ENCODE data around the gene SORT1. TPM values are rescaled to one million over a fixed set of nuclear protein-coding genes. Genes with fewer than 3 reads are reported as not detected.
"Not testable (repeated sequence)": the region's sequence is repeated elsewhere in the genome, so short reads cannot be mapped to it uniquely, and the experiment has no call there.

Gene SORT1
- total RNA-seq, 2 donors from 2014 or later, result 44.9 to 46.2 TPM

GRCh38 chr1:109377698-109378097 is 20.0 kb downstream of the SORT1 start:
- DNase-seq, result no peak
- TF ChIP-seq, protein P1, sequence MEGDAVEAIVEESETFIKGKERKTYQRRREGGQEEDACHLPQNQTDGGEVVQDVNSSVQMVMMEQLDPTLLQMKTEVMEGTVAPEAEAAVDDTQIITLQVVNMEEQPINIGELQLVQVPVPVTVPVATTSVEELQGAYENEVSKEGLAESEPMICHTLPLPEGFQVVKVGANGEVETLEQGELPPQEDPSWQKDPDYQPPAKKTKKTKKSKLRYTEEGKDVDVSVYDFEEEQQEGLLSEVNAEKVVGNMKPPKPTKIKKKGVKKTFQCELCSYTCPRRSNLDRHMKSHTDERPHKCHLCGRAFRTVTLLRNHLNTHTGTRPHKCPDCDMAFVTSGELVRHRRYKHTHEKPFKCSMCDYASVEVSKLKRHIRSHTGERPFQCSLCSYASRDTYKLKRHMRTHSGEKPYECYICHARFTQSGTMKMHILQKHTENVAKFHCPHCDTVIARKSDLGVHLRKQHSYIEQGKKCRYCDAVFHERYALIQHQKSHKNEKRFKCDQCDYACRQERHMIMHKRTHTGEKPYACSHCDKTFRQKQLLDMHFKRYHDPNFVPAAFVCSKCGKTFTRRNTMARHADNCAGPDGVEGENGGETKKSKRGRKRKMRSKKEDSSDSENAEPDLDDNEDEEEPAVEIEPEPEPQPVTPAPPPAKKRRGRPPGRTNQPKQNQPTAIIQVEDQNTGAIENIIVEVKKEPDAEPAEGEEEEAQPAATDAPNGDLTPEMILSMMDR (conservative IDR thresholded peaks at IDR 0.05), result no peak

GRCh38 chr1:109373696-109374095 is 24.0 kb downstream of the SORT1 start:
- H3K27ac ChIP-seq (ENCODE audit: low read depth, low read length), result not testable (repeated sequence)

More at GRCh38 chr1:109377698-109378097, 20.0 kb downstream of the SORT1 start:
- peaks cover 5% of the 10 kb centered on the region for H3K4me1 Mint-ChIP-seq
- no peaks in the 10 kb centered on the region for H3K27me3 ChIP-seq (ENCODE audit: control insufficient read depth, insufficient read depth, low read length, poor library complexity, severe bottlenecking)
- H3K27ac Mint-ChIP-seq, result no peak overlapping the region
- WGBS, 2 experiments (ENCODE audit: insufficient coverage in 1 of 2, insufficient read length in 1 of 2), result 84 to 98% methylated on average over 3 to 4 of the region's 4 CpGs
- no peaks in the 10 kb centered on the region for H3K27me3 Mint-ChIP-seq (ENCODE audit: insufficient read depth)
- H3K9me3 Mint-ChIP-seq, result peaks cover 1% of the 10 kb centered on the region
- no peak overlapping the region for H3K4me3 ChIP-seq (ENCODE audit: low read length)
- no peaks in the 10 kb centered on the region for H3K9me3 ChIP-seq (ENCODE audit: control insufficient read depth, low read length)
- no peaks in the 10 kb centered on the region for H3K4me1 ChIP-seq (ENCODE audit: control insufficient read depth, insufficient read depth, low read length)
- no peak overlapping the region for H3K9ac ChIP-seq (ENCODE audit: extremely low read depth, low read length, poor library complexity, severe bottlenecking)
- H3K27ac ChIP-seq (ENCODE audit: low read depth, low read length), result no peak overlapping the region
- no peaks in the 10 kb centered on the region for H3K36me3 ChIP-seq (ENCODE audit: control insufficient read depth, insufficient read depth, low read length)
- H3K4me3 Mint-ChIP-seq, result no peak overlapping the region
- H3K36me3 Mint-ChIP-seq (ENCODE audit: low read depth), result peaks cover 1% of the 10 kb centered on the region

DNA sequence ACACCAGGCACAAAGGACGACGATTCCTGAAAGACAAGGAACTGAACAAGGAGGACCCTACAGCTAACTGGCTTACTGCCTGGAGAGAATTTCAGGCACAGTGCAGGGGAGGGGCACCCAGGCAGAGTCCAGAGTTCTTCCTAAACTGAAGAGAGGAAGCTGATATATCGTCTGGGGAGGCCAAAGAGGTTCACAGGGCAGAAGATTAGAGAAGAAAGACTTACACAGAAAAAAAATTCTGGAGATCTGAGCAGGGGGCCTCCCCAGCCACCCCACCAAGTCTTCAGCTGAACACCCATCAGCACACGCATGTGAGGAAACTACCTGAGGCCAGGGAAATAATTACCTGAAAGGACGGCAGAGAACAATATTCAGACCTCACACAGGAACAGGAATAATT is 24.6 kb downstream of the SORT1 start:
- H3K27ac Mint-ChIP-seq, result peak overlapping the region; percentile 15
- Histone ChIP-seq H3K27ac (ENCODE audit: low read depth, low read length) (no peak overlapping the region), H3K9me3 (ENCODE audit: control insufficient read depth, low read length) (no peaks in the 10 kb centered on the region), H3K4me3 (ENCODE audit: low read length) (no peak overlapping the region), H3K27me3 (ENCODE audit: control insufficient read depth, insufficient read depth, low read length, poor library complexity, severe bottlenecking) (no peaks in the 10 kb centered on the region), H3K36me3 (ENCODE audit: control insufficient read depth, insufficient read depth, low read length) (no peaks in the 10 kb centered on the region), H3K4me1 (ENCODE audit: control insufficient read depth, insufficient read depth, low read length) (no peaks in the 10 kb centered on the region), H3K9ac (ENCODE audit: extremely low read depth, low read length, poor library complexity, severe bottlenecking) (no peak overlapping the region)
- no peak for DNase-seq
- no peaks in the 10 kb centered on the region for H3K27me3 Mint-ChIP-seq (ENCODE audit: insufficient read depth)
- peaks cover 1% of the 10 kb centered on the region for H3K9me3 Mint-ChIP-seq
- no peaks in the 10 kb centered on the region for H3K4me1 Mint-ChIP-seq
- 92 to 93% methylated on average over 3 to 5 of the region's 5 CpGs for WGBS, 2 experiments (ENCODE audit: insufficient coverage in 1 of 2, insufficient read length in 1 of 2)
- peaks cover 1% of the 10 kb centered on the region for H3K36me3 Mint-ChIP-seq (ENCODE audit: low read depth)
- H3K4me3 Mint-ChIP-seq, result no peak overlapping the region
- TF ChIP-seq, protein P1 (conservative IDR thresholded peaks at IDR 0.05), result no peak

More at GRCh38 chr1:109373696-109374095, 24.0 kb downstream of the SORT1 start:
- H3K4me1 Mint-ChIP-seq; H3K36me3 ChIP-seq (ENCODE audit: control insufficient read depth, insufficient read depth, low read length); H3K36me3 Mint-ChIP-seq (ENCODE audit: low read depth); H3K27ac Mint-ChIP-seq; H3K4me1 ChIP-seq (ENCODE audit: control insufficient read depth, insufficient read depth, low read length); H3K27me3 Mint-ChIP-seq (ENCODE audit: insufficient read depth); H3K4me3 ChIP-seq (ENCODE audit: low read length); H3K27me3 ChIP-seq (ENCODE audit: control insufficient read depth, insufficient read depth, low read length, poor library complexity, severe bottlenecking); H3K9ac ChIP-seq (ENCODE audit: extremely low read depth, low read length, poor library complexity, severe bottlenecking); H3K9me3 Mint-ChIP-seq; H3K4me3 Mint-ChIP-seq; H3K9me3 ChIP-seq (ENCODE audit: control insufficient read depth, low read length); DNase-seq: not testable (repeated sequence)
- WGBS, 2 experiments (ENCODE audit: insufficient coverage in 1 of 2, insufficient read length in 1 of 2), result 92 to 95% methylated on average over 2 of the region's 2 CpGs

DNA sequence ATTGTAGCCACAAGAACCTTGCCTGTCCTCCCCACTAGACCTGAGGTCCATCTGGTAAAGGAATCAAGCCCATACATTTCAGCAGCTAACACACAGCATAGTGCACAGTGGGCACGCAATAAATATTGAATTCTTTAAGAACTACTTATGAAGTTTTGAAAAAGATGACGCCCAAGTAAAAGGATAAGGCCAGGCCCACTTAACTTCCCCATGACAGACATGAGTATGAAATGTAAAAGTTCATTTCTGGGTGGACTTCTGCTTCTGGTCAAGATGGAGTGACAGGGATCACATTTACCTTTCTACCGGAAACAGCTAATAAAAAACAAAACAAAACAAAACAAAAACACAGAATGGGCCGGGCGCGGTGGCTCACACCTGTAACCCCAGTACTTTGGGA is 25.4 kb downstream of the SORT1 start:
- no peak overlapping the region for H3K9ac ChIP-seq (ENCODE audit: extremely low read depth, low read length, poor library complexity, severe bottlenecking)
- no peaks in the 10 kb centered on the region for H3K4me1 ChIP-seq (ENCODE audit: control insufficient read depth, insufficient read depth, low read length)
- DNase-seq, result no peak
- TF ChIP-seq, protein P1 (conservative IDR thresholded peaks at IDR 0.05), result no peak
- Mint-ChIP-seq H3K4me3 (no peak overlapping the region), H3K27me3 (ENCODE audit: insufficient read depth) (no peaks in the 10 kb centered on the region), H3K27ac (no peak overlapping the region), H3K4me1 (no peaks in the 10 kb centered on the region), H3K36me3 (ENCODE audit: low read depth) (peaks cover 7% of the 10 kb centered on the region), H3K9me3 (peaks cover 1% of the 10 kb centered on the region)
- H3K27ac ChIP-seq (ENCODE audit: low read depth, low read length), result no peak overlapping the region
- no peaks in the 10 kb centered on the region for H3K27me3 ChIP-seq (ENCODE audit: control insufficient read depth, insufficient read depth, low read length, poor library complexity, severe bottlenecking)
- peaks cover 2% of the 10 kb centered on the region for H3K36me3 ChIP-seq (ENCODE audit: control insufficient read depth, insufficient read depth, low read length)
- 97 to 100% methylated on average over 2 to 6 of the region's 6 CpGs for WGBS, 2 experiments (ENCODE audit: insufficient coverage in 1 of 2, insufficient read length in 1 of 2)
- no peak overlapping the region for H3K4me3 ChIP-seq (ENCODE audit: low read length)
- H3K9me3 ChIP-seq (ENCODE audit: control insufficient read depth, low read length), result no peaks in the 10 kb centered on the region

Measured in endodermal cell (in vitro differentiated cells).